ENCODE results near the gene HTT. TPM values are rescaled to one million over a fixed set of nuclear protein-coding genes. Genes with fewer than 3 reads are reported as not detected.

Gene HTT
- total and polyA plus RNA-seq, 9 of the 15 experiments (the other 6 are each of a cell fraction or from before 2014, with no cell fraction given) = 0.66 to 31.6 (median 14.7) TPM

GRCh38 chr4:3074078-3074845 is at the start of gene HTT, which contains the start of gene HTT-AS (continued):
- TF ChIP-seq BACH1 (tag; IDR thresholded peaks at IDR 0.05) (no peak), ZNF778 (CRISPR knock-in tag; IDR thresholded peaks at IDR 0.05) (no peak), FIP1L1 (IDR thresholded peaks at IDR 0.05; ENCODE audit: low read depth, low read length, poor library complexity, severe bottlenecking) (peak; percentile 75), CBX5 (IDR thresholded peaks at IDR 0.05; ENCODE audit: borderline replicate concordance, low read depth) (no peak), E2F4 (CRISPR knock-in tag; IDR thresholded peaks at IDR 0.05; ENCODE audit: low read depth) (0 out of 2 replicates have a peak, but pooled peaks have one; percentile 35), ZBTB12 (CRISPR knock-in tag; IDR thresholded peaks at IDR 0.05) (peak; percentile 51; the same call in 1 of the 2 replicates), PTRF (tag; IDR thresholded peaks at IDR 0.05) (no peak), SIN3B (IDR thresholded peaks at IDR 0.05; ENCODE audit: low read depth) (peak; percentile 90), NONO (IDR thresholded peaks at IDR 0.05; ENCODE audit: low read depth in 2 of 2, low read length in 1 of 2) (0 out of 4 replicates have a peak, but pooled peaks of 1 of the 2 experiments have one; percentile 34), NRF1 (conservative IDR thresholded peaks at IDR 0.05 in 1 of 2, IDR thresholded peaks at IDR 0.05 in 1 of 2) (peak; percentile 92 to 93), ZSCAN32 (CRISPR knock-in tag; IDR thresholded peaks at IDR 0.05) (0 out of 2 replicates have a peak, but pooled peaks have one; percentile 6), GATA2 (CRISPR knock-in tag; IDR thresholded peaks at IDR 0.05) (no peak), RBM25 (IDR thresholded peaks at IDR 0.05; ENCODE audit: low read depth, low read length, severe bottlenecking) (peak; percentile 98), TAF1 (IDR thresholded peaks at IDR 0.05; ENCODE audit: control insufficient read depth, extremely low read depth, insufficient read depth, low read length, severe bottlenecking) (peak; percentile 84), TFAP4 (CRISPR knock-in tag; IDR thresholded peaks at IDR 0.05; ENCODE audit: borderline replicate concordance) (peak; percentile 55; the same call in 1 of the 2 replicates), U2AF2 (optimal IDR thresholded peaks at IDR 0.05; ENCODE audit: low read depth, low read length) (no peak), ELF4 (CRISPR knock-in tag; IDR thresholded peaks at IDR 0.05) (0 out of 2 replicates have a peak, but pooled peaks have one; percentile 57)
- TF ChIP-seq, protein P1, sequence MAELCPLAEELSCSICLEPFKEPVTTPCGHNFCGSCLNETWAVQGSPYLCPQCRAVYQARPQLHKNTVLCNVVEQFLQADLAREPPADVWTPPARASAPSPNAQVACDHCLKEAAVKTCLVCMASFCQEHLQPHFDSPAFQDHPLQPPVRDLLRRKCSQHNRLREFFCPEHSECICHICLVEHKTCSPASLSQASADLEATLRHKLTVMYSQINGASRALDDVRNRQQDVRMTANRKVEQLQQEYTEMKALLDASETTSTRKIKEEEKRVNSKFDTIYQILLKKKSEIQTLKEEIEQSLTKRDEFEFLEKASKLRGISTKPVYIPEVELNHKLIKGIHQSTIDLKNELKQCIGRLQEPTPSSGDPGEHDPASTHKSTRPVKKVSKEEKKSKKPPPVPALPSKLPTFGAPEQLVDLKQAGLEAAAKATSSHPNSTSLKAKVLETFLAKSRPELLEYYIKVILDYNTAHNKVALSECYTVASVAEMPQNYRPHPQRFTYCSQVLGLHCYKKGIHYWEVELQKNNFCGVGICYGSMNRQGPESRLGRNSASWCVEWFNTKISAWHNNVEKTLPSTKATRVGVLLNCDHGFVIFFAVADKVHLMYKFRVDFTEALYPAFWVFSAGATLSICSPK (IDR thresholded peaks at IDR 0.05; ENCODE audit: borderline replicate concordance) = no peak
- TF ChIP-seq, protein P2, sequence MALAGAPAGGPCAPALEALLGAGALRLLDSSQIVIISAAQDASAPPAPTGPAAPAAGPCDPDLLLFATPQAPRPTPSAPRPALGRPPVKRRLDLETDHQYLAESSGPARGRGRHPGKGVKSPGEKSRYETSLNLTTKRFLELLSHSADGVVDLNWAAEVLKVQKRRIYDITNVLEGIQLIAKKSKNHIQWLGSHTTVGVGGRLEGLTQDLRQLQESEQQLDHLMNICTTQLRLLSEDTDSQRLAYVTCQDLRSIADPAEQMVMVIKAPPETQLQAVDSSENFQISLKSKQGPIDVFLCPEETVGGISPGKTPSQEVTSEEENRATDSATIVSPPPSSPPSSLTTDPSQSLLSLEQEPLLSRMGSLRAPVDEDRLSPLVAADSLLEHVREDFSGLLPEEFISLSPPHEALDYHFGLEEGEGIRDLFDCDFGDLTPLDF (CRISPR knock-in tag; IDR thresholded peaks at IDR 0.05) = 0 out of 2 replicates have a peak, but pooled peaks have one; percentile 0
